Muscle layer of duodenum (tissue), 2 donors: ENCODE measurements around the gene GJB5.
"Not testable (repeated sequence)": the region's sequence is repeated elsewhere in the genome, so short reads cannot be mapped to it uniquely, and the experiment has no call there.

Source experiments
- H3K27ac ChIP-seq: one replicate; pipeline ENCODE4 v1.7.0; 2013; ENCODE audit warnings: mild to moderate bottlenecking, low read length
- H3K27me3 ChIP-seq: one replicate; pipeline ENCODE4 v1.7.0; 2013; ENCODE audit warnings: low read depth, mild to moderate bottlenecking, control low read depth, low read length
- H3K36me3 ChIP-seq, 2 donors: one replicate each; pipeline ENCODE4 v1.7.0; 2013; ENCODE audit warnings: low read length in 2 of 2, control low read depth in 1 of 2, mild to moderate bottlenecking in 1 of 2; ENCODE audit not compliant: insufficient read depth in 2 of 2, control insufficient read depth in 1 of 2
- H3K4me1 ChIP-seq, 2 donors: one replicate each; pipeline ENCODE4 v1.7.0; 2013; ENCODE audit warnings: low read length in 2 of 2, mild to moderate bottlenecking in 2 of 2, control low read depth in 1 of 2, moderate library complexity in 1 of 2; ENCODE audit not compliant: insufficient read depth in 2 of 2, control insufficient read depth in 1 of 2
- H3K4me3 ChIP-seq, 2 donors: one replicate each; pipeline ENCODE4 v1.7.0; 2013; ENCODE audit warnings: low read length in 2 of 2, low read depth in 1 of 2, mild to moderate bottlenecking in 1 of 2
- H3K9me3 ChIP-seq, 2 donors: one replicate each; pipeline ENCODE4 v1.7.0; 2013; ENCODE audit warnings: low read length in 2 of 2, control low read depth in 1 of 2, mild to moderate bottlenecking in 1 of 2; ENCODE audit not compliant: control insufficient read depth in 1 of 2
- donor health status: healthy.

The GJB5 gene

GRCh38 chr1:34761176-34761761, 6.4 kb downstream of the GJB5 start:
- Histone ChIP-seq H3K27ac (no peak overlapping the region), H3K4me3 (no peak overlapping the region), H3K4me1 (no peaks in the 10 kb centered on the region), H3K9me3 (peaks cover 0 to 5% of the 10 kb centered on the region in 2 donors), H3K36me3 (no peaks in the 10 kb centered on the region), H3K27me3 (no peaks in the 10 kb centered on the region)

GRCh38 chr1:34761776-34762307, 7.0 kb downstream of the GJB5 start:
- H3K4me3 ChIP-seq, result no peak overlapping the region
- H3K4me1 ChIP-seq, result no peaks in the 10 kb centered on the region
- H3K27ac ChIP-seq, result no peak overlapping the region
- no peaks in the 10 kb centered on the region for H3K36me3 ChIP-seq
- H3K27me3 ChIP-seq, result no peaks in the 10 kb centered on the region
- peaks cover 0 to 5% of the 10 kb centered on the region in 2 donors for H3K9me3 ChIP-seq

- no peaks in the 10 kb centered on the region for H3K36me3 ChIP-seq
- peaks cover 0 to 5% of the 10 kb centered on the region in 2 donors for H3K9me3 ChIP-seq
- no peaks in the 10 kb centered on the region for H3K27me3 ChIP-seq
- no peak overlapping the region for H3K4me3 ChIP-seq
- H3K27ac ChIP-seq, result no peak overlapping the region
- no peaks in the 10 kb centered on the region for H3K4me1 ChIP-seq
Measured at GRCh38 chr1:34762474-34763141, 7.8 kb downstream of the GJB5 start.

- Histone ChIP-seq H3K36me3 (no peaks in the 10 kb centered on the region), H3K4me1 (no peaks in the 10 kb centered on the region), H3K4me3 (no peak overlapping the region), H3K9me3 (peaks cover 0 to 5% of the 10 kb centered on the region in 2 donors), H3K27me3 (no peaks in the 10 kb centered on the region), H3K27ac (no peak overlapping the region)
Measured at GRCh38 chr1:34763142-34763781, 8.4 kb downstream of the GJB5 start.

- no peaks in the 10 kb centered on the region for H3K36me3 ChIP-seq
- peaks cover 0 to 5% of the 10 kb centered on the region in 2 donors for H3K9me3 ChIP-seq
- H3K4me1 ChIP-seq, result no peaks in the 10 kb centered on the region
- H3K4me3 ChIP-seq, result no peak overlapping the region
- no peaks in the 10 kb centered on the region for H3K27me3 ChIP-seq
- no peak overlapping the region for H3K27ac ChIP-seq
Measured at GRCh38 chr1:34768856-34769255, 14.0 kb downstream of the GJB5 start.

- Histone ChIP-seq H3K36me3 (no peaks in the 10 kb centered on the region), H3K27me3 (no peaks in the 10 kb centered on the region), H3K4me1 (no peaks in the 10 kb centered on the region), H3K9me3 (no peaks in the 10 kb centered on the region), H3K4me3 (no peak overlapping the region), H3K27ac (no peak overlapping the region)
Measured at GRCh38 chr1:34770891-34771504, 16.2 kb downstream of the GJB5 start.

GRCh38 chr1:34771573-34772371, 16.9 kb downstream of the GJB5 start:
- H3K27ac ChIP-seq, result no peak overlapping the region
- H3K36me3 ChIP-seq, result no peaks in the 10 kb centered on the region
- no peaks in the 10 kb centered on the region for H3K9me3 ChIP-seq
- H3K4me1 ChIP-seq, result no peaks in the 10 kb centered on the region
- no peaks in the 10 kb centered on the region for H3K27me3 ChIP-seq
- H3K4me3 ChIP-seq, result no peak overlapping the region

GRCh38 chr1:34773114-34773513, 18.3 kb downstream of the GJB5 start:
- H3K36me3 ChIP-seq, H3K27me3 ChIP-seq, H3K4me3 ChIP-seq, H3K27ac ChIP-seq, H3K9me3 ChIP-seq, H3K4me1 ChIP-seq: not testable (repeated sequence)

- H3K27me3 ChIP-seq, result no peaks in the 10 kb centered on the region
- no peaks in the 10 kb centered on the region for H3K4me1 ChIP-seq
- no peaks in the 10 kb centered on the region for H3K9me3 ChIP-seq
- H3K36me3 ChIP-seq, result no peaks in the 10 kb centered on the region
- H3K4me3 ChIP-seq, result no peak overlapping the region
- H3K27ac ChIP-seq, result no peak overlapping the region
Measured at GRCh38 chr1:34774957-34775356, 20.1 kb downstream of the GJB5 start.

- Histone ChIP-seq H3K27ac (no peak overlapping the region), H3K27me3 (peaks cover 9% of the 10 kb centered on the region), H3K4me3 (no peak overlapping the region), H3K36me3 (no peaks in the 10 kb centered on the region), H3K9me3 (no peaks in the 10 kb centered on the region), H3K4me1 (peaks cover 0 to 11% of the 10 kb centered on the region in 2 donors)
Measured at GRCh38 chr1:34776911-34777310, 22.1 kb downstream of the GJB5 start.
